ENCODE results near the gene SYMPK. TPM values are rescaled to one million over a fixed set of nuclear protein-coding genes. Genes with fewer than 3 reads are reported as not detected.

Gene SYMPK
- total RNA-seq, 2 experiments from 2014 or later, result 88.3 to 89.2 TPM

DNA sequence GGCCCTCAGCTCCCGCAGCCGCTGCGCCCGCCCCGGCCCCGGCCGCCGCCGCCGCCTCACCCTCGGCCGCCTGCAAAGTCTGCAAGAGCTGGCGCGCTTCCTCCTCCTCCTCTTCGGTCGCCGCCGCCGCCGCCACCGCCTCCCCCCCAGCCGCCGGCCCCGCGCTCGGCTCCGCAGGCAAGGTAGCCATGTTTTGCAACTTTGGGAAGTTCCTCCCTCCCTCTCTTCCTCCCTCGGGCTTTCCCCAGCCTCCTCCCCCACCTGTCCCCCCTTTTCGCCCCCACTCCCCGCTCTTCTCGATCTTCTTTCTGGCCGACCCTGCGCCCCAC, 94.3 kb downstream of the SYMPK start:
- H3K36me3 Mint-ChIP-seq (ENCODE audit: low read depth), result peaks cover 5% of the 10 kb centered on the region

DNA sequence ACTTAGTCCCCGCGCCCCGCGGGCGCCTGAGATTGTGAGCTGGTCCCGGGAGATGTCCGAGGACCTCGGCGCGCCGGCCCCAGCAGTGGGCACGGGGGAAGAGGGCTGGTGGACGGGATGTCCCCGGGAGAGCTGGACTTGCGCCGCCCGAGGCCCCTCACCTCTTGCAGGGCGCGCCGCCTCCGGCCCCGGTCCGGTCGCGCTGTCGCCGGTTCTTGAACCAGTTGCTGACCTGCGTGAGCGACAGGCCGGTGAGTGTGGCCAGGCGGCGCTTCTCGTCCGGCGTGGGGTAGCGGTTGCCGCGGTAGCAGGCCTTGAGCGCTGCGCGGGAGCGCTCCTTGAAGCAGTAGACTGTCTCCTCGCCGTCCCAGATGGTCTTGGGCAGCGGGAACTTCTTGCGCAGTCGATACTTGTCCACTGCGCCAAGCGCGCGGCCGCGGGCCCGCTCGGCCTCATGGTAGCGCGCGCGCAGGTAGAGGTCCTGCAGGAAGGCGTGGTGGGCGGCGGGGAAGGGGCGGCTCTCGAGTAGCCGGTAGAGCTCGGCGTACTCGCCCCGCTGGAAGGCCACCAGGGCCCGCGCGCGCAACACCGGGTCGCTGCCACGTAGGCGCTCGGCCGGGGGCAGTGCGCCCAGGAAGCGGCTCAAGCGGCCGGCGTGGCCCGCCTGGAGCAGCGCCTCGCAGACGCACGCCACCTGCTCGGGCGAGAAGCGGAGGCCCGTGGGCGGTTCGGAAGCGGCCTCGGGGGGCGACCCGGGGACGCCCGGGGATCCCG, 94.9 kb downstream of the SYMPK start:
- CTCF ChIA-PET, result interaction anchor here (1.1 to 7.4 kb wide), 11 partner anchors 11 to 261 kb away, joined by 3 to 212 read pairs (median 24); partner anchors contain the start of genes DMWD, FBXO46 and MEIOSIN
- no peak for DNase-seq
- Mint-ChIP-seq H3K4me1 (peaks cover 18% of the 10 kb centered on the region), H3K9me3 (no peaks in the 10 kb centered on the region), H3K36me3 (ENCODE audit: low read depth) (peaks cover 5% of the 10 kb centered on the region), H3K4me3 (peak overlapping the region; percentile 53), H3K27ac (no peak overlapping the region), H3K27me3 (peaks cover 18% of the 10 kb centered on the region)
- POLR2A ChIA-PET, result interaction anchor here (0.8 to 3.6 kb wide), 10 partner anchors 11 to 135 kb away, joined by 3 to 32 read pairs (median 8); partner anchors contain the start of genes DMWD, FBXO46, FOXA3 and QPCTL

More for the DNA sequence above, 94.3 kb downstream of the SYMPK start:
- Mint-ChIP-seq H3K4me3 (peak overlapping the region; percentile 79), H3K4me1 (peaks cover 18% of the 10 kb centered on the region), H3K27me3 (peaks cover 18% of the 10 kb centered on the region), H3K27ac (no peak overlapping the region), H3K9me3 (no peaks in the 10 kb centered on the region)
- peak; percentile 56 for DNase-seq
- POLR2A ChIA-PET, result interaction anchor here (0.8 to 3.6 kb wide), 11 partner anchors 10 to 135 kb away, joined by 3 to 32 read pairs (median 8); partner anchors contain the start of genes DMWD, FBXO46, FOXA3 and QPCTL
- CTCF ChIA-PET, result interaction anchor here (0.6 to 7.4 kb wide), 25 partner anchors 11 to 310 kb away, joined by 3 to 212 read pairs (median 6); partner anchors contain the start of genes DMWD, FBXO46, FOXA3 and IRF2BP1

DNA sequence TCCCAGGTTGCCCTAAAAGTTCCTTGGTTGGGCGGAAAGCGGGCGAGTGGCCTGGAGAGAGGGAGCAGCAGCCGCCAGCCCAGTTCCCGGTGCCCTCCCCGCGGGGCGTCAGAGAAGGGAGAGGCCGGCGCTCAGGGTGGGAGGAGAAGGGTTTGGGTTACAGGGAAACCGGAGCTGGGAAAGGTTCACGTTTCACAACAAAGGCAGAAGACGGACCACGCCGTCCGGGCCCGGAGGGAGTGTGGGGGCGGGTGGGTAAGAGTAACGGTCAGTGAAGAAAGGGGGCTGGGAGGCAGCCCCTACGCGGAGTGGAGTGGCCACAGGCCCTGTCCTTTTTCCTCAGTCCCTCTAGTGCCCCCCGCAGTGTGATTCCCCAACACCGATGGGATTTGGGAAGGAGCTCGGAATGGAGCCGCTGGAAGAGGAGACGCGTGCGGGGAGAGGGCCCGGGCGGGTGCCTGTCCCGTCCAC, 95.5 kb downstream of the SYMPK start:
- H3K4me1 Mint-ChIP-seq, result peaks cover 18% of the 10 kb centered on the region
- H3K27ac Mint-ChIP-seq, result no peak overlapping the region
- peaks cover 5% of the 10 kb centered on the region for H3K36me3 Mint-ChIP-seq (ENCODE audit: low read depth)
- CTCF ChIA-PET, result no interaction called here
- DNase-seq, result no peak
- no peaks in the 10 kb centered on the region for H3K9me3 Mint-ChIP-seq
- H3K27me3 Mint-ChIP-seq, result peaks cover 18% of the 10 kb centered on the region
- peak overlapping the region; percentile 27 for H3K4me3 Mint-ChIP-seq
- POLR2A ChIA-PET, result interaction anchor here (1.0 kb wide), 1 partner anchor 51 kb away, joined by 3 read pairs; no protein-coding TSS in a partner anchor

DNA sequence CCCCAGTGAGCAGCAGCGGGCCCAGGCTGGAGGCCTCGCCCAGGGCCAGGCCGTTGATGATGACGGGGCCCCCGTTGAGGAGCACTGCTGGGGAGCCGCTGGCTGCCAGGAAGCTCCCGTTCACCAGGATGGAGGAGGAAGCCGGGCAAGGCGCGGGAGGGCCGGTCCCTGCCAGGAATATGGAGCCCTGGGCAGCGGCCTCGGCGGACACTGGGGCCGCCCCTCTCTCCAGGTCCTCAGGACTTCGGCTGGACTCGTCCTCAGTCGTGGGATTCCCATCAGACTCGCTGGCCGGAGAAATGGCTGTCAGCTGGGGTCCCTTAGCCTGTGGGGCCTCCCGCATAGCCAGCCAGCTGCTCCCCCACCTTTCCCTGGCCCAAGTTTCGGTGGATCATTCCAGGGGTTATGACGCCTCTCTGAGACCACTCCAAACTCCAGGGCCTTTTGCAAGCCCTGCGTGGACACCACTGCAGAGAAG, 96.0 kb downstream of the SYMPK start:
- Mint-ChIP-seq H3K9me3 (no peaks in the 10 kb centered on the region), H3K4me3 (no peak overlapping the region)
- POLR2A ChIA-PET, result interaction anchor here (1.0 kb wide), 1 partner anchor 50 kb away, joined by 3 read pairs; no protein-coding TSS in a partner anchor

DNA sequence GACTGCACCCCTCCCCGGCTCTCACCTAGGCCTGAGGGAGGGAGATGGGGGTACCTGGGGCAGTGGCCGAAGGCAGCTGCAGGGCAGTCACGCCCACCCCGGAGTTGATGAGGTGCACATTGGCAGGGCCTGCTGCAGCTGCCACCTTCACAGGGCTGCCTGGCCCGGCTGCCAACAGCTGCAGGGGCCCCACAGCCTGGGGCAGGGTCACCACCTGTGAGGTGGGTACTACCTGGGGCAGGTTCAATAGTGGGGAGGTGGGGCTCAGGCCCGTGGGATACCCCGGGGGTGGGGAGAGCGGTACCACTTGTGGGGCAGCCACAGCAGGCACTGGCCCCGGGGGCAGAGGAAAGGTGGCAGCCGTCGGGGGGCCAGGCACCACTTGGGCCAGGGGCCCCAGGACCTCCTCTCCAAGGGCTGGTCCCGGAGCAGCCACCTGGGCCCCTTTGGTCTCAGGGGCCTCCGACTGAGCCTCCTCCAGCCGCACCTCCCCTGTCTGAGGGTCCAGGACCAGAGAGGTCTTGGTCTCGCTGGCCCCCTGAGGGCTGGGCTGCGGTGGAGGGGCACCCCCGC, 96.6 kb downstream of the SYMPK start:
- peaks cover 18% of the 10 kb centered on the region for H3K27me3 Mint-ChIP-seq
- CTCF ChIA-PET, result no interaction called here

More for the DNA sequence above, 96.0 kb downstream of the SYMPK start:
- peaks cover 18% of the 10 kb centered on the region for H3K4me1 Mint-ChIP-seq
- H3K27me3 Mint-ChIP-seq, result peaks cover 18% of the 10 kb centered on the region
- DNase-seq, result no peak
- H3K36me3 Mint-ChIP-seq (ENCODE audit: low read depth), result peaks cover 5% of the 10 kb centered on the region
- CTCF ChIA-PET, result no interaction called here
- H3K27ac Mint-ChIP-seq, result no peak overlapping the region

DNA sequence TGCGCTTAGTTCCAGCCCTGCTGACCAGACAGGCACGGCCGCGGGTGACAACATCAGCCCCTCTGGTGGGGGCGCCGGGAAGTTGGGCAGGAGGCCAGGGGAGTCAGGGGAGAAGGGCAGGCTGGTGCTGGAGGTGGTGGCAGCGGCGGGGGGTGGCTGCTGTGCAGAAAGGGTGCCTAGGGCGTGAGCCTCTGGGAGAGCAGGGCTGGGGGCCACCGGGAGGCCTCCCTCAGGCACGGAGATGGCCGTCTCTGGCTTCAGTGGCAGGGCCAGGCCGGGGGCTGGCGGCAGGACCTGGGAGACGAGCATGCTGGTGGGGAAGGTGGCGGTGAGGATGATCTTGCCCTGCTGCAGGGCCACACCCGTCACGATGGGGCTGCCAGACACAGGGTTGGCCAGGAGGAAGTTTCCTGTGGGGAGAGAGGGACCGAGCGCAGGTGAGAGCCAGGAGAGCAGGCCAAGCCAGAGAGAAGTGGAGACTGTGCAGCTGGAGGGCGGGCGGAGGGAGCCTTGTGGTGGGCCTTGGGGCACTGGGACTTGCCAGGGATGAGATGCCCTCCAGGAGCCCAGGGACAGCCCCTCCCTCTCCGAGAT, 97.1 kb downstream of the SYMPK start:
- peaks cover 2% of the 10 kb centered on the region for H3K36me3 Mint-ChIP-seq (ENCODE audit: low read depth)
- no peak overlapping the region for H3K4me3 Mint-ChIP-seq

More for the DNA sequence above, 96.6 kb downstream of the SYMPK start:
- H3K36me3 Mint-ChIP-seq (ENCODE audit: low read depth), result peaks cover 5% of the 10 kb centered on the region
- no peaks in the 10 kb centered on the region for H3K9me3 Mint-ChIP-seq
- POLR2A ChIA-PET, result no interaction called here
- H3K27ac Mint-ChIP-seq, result no peak overlapping the region
- no peak overlapping the region for H3K4me3 Mint-ChIP-seq
- no peak for DNase-seq
- H3K4me1 Mint-ChIP-seq, result peaks cover 18% of the 10 kb centered on the region

More for the DNA sequence above, 97.1 kb downstream of the SYMPK start:
- H3K27me3 Mint-ChIP-seq, result peaks cover 18% of the 10 kb centered on the region
- no peaks in the 10 kb centered on the region for H3K9me3 Mint-ChIP-seq
- H3K27ac Mint-ChIP-seq, result no peak overlapping the region
- DNase-seq, result no peak
- peaks cover 14% of the 10 kb centered on the region for H3K4me1 Mint-ChIP-seq
- POLR2A ChIA-PET, result no interaction called here
- CTCF ChIA-PET, result no interaction called here

Other genes with a start within 250 kb of the SYMPK start
- 100 to 1,000 TPM; 136 to 146 TPM for gene EML2, start 223.8 kb downstream of the SYMPK start, total RNA-seq
- 10 to 100 TPM; 11.4 to 12.3 TPM for gene GIPR, start 194.9 kb downstream of the SYMPK start, total RNA-seq
- 100 to 1,000 TPM; 505 to 519 TPM for gene SNRPD2, start 171.2 kb downstream of the SYMPK start, total RNA-seq
- 10 to 100 TPM in 1 of 2 experiments, 1 to 10 TPM in 1; 9.1 to 11.9 TPM for gene QPCTL, start 170.5 kb downstream of the SYMPK start, total RNA-seq
- gene FBXO46, start 132.3 kb downstream of the SYMPK start, total RNA-seq, result 10 to 100 TPM; 34.4 to 36.4 TPM
- gene MEIOSIN, start 129.7 kb downstream of the SYMPK start, total RNA-seq, result not detected
- gene SIX5, start 93.9 kb downstream of the SYMPK start, total RNA-seq, result 1 to 10 TPM; 1.6 to 1.7 TPM
- 10 to 100 TPM; 29.5 to 32.5 TPM for gene DMPK, start 80.7 kb downstream of the SYMPK start, total RNA-seq
- 10 to 100 TPM; 63.1 to 65.4 TPM for gene DMWD, start 70.3 kb downstream of the SYMPK start, total RNA-seq
- gene RSPH6A, start 47.8 kb downstream of the SYMPK start, total RNA-seq, result under 1 TPM; 0.25 to 0.30 TPM
- not detected for gene FOXA3, start 1.2 kb upstream of the SYMPK start, total RNA-seq
- gene IRF2BP1, start 23.0 kb upstream of the SYMPK start, total RNA-seq, result 10 to 100 TPM; 16.9 to 17.6 TPM
- gene MYPOP, start 39.5 kb upstream of the SYMPK start, total RNA-seq, result 10 to 100 TPM; 12.5 to 12.9 TPM
- gene NANOS2, start 51.6 kb upstream of the SYMPK start, total RNA-seq, result not detected
- under 1 TPM; 0.15 to 0.30 TPM for gene NOVA2, start 110.7 kb upstream of the SYMPK start, total RNA-seq
- gene CCDC61, start 132.3 kb upstream of the SYMPK start, total RNA-seq, result 10 to 100 TPM; 24.3 to 24.7 TPM
- not detected for gene PGLYRP1, start 159.9 kb upstream of the SYMPK start, total RNA-seq
- gene IGFL4, start 177.9 kb upstream of the SYMPK start, total RNA-seq, result not detected